ENCODE data around the gene TARM1. TPM values are rescaled to one million over a fixed set of nuclear protein-coding genes. Genes with fewer than 3 reads are reported as not detected.

Gene TARM1
- total and polyA plus RNA-seq, 2 donors, result 0.05 TPM; not detected in 1

DNA sequence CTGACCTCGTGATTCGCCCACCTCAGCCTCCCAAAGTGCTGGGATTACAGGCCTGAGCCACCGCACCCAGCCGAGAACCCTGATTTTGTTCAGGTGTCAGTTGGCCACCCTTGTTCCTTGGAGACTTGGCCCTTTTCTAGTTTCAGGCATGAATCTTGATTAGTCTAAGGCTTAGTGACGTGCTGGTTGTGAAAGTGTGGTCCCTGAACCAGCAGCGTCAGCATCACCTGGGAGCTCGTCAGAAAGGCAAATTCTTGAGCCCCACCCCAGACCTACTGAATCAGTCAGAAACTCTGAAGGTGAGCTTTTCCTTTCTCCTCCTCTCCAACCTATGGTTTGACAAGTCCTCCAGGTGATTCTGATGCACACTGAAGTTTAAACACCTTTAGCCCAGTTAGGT is 54.5 kb downstream of the TARM1 start:
- Histone ChIP-seq H3K4me3 (ENCODE audit: low read length in 2 of 2) (no peak overlapping the region), H3K9me3 (ENCODE audit: control insufficient read depth in 2 of 2, insufficient read depth in 1 of 2, low read length in 1 of 2) (no peaks in the 10 kb centered on the region), H3K27ac (ENCODE audit: low read depth in 1 of 2, low read length in 1 of 2) (no peak overlapping the region), H3K36me3 (ENCODE audit: control insufficient read depth in 2 of 2, insufficient read depth in 2 of 2, low read length in 1 of 2) (no peaks in the 10 kb centered on the region), H3K4me1 (ENCODE audit: control insufficient read depth in 2 of 2, insufficient read depth in 2 of 2, low read length in 2 of 2) (no peaks in the 10 kb centered on the region), H3K27me3 (ENCODE audit: control insufficient read depth in 2 of 2, insufficient read depth in 1 of 2, low read length in 1 of 2) (peaks cover 0 to 5% of the 10 kb centered on the region in 2 donors)
- DNase-seq (ENCODE audit: low read depth in 6 of 9, low spot score in 9 of 9), result no peak
- 88% methylated on average over 7 of the region's 7 CpGs for WGBS

- no peak for DNase-seq (ENCODE audit: low read depth in 6 of 9, low spot score in 9 of 9)
- peaks cover 0 to 5% of the 10 kb centered on the region in 2 donors for H3K27me3 ChIP-seq (ENCODE audit: control insufficient read depth in 2 of 2, insufficient read depth in 1 of 2, low read length in 1 of 2)
- no peaks in the 10 kb centered on the region for H3K36me3 ChIP-seq (ENCODE audit: control insufficient read depth in 2 of 2, insufficient read depth in 2 of 2, low read length in 1 of 2)
- no peaks in the 10 kb centered on the region for H3K9me3 ChIP-seq (ENCODE audit: control insufficient read depth in 2 of 2, insufficient read depth in 1 of 2, low read length in 1 of 2)
- 81% methylated on average over 9 of the region's 9 CpGs for WGBS
- H3K4me1 ChIP-seq (ENCODE audit: control insufficient read depth in 2 of 2, insufficient read depth in 2 of 2, low read length in 2 of 2), result no peaks in the 10 kb centered on the region
- H3K27ac ChIP-seq (ENCODE audit: low read depth in 1 of 2, low read length in 1 of 2), result no peak overlapping the region
- no peak overlapping the region for H3K4me3 ChIP-seq (ENCODE audit: low read length in 2 of 2)
Measured at GRCh38 chr19:54024660-54025059, 56.5 kb downstream of the TARM1 start.

DNA sequence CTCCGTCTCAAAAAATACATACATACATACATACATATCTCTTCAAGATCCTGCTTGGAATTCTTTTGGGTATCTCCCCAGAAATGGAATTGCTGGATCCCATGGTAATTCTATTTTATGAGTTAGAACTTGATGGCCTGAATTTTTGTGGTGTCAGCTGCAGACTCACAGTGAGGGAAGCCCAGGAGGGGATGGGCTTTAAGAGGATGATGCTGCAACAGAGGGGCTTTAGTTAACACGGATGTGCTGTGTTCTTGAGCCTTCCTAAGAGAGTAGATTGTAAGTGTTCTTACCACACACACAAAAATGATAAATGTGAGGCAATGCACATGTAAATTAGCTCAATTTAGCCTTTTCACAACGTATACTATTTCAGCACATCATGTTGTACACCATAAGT is 58.0 kb downstream of the TARM1 start:
- H3K4me1 ChIP-seq (ENCODE audit: control insufficient read depth in 2 of 2, insufficient read depth in 2 of 2, low read length in 2 of 2), result no peaks in the 10 kb centered on the region
- no peak overlapping the region for H3K4me3 ChIP-seq (ENCODE audit: low read length in 2 of 2)
- H3K27me3 ChIP-seq (ENCODE audit: control insufficient read depth in 2 of 2, insufficient read depth in 1 of 2, low read length in 1 of 2), result peaks cover 0 to 5% of the 10 kb centered on the region in 2 donors
- H3K36me3 ChIP-seq (ENCODE audit: control insufficient read depth in 2 of 2, insufficient read depth in 2 of 2, low read length in 1 of 2), result no peaks in the 10 kb centered on the region
- H3K9me3 ChIP-seq (ENCODE audit: control insufficient read depth in 2 of 2, insufficient read depth in 1 of 2, low read length in 1 of 2), result no peaks in the 10 kb centered on the region
- no peak overlapping the region for H3K27ac ChIP-seq (ENCODE audit: low read depth in 1 of 2, low read length in 1 of 2)
- 56% methylated on average over 3 of the region's 3 CpGs for WGBS
- no peak for DNase-seq (ENCODE audit: low read depth in 6 of 9, low spot score in 9 of 9)

DNA sequence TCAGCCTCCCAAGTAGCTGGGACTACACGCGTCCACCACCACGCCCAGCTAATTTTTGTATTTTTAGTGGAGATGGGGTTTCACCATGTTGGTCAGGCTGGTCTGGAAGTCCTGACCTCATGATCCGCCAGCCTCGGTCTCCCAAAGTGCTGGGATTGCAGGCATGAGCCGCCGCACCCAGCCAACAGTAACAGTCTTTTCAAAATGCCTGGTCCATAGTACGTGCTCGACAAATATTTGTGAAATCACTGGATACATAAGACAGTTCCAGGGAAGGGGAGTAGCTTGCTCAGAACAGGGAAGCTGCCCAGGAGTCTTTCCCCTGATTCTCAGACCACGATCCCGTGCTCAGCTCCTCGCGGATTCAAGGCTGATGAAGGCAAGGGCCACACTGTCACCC is 59.2 kb downstream of the TARM1 start:
- H3K4me1 ChIP-seq (ENCODE audit: control insufficient read depth in 2 of 2, insufficient read depth in 2 of 2, low read length in 2 of 2), result no peaks in the 10 kb centered on the region
- H3K4me3 ChIP-seq (ENCODE audit: low read length in 2 of 2), result no peak overlapping the region
- H3K27ac ChIP-seq (ENCODE audit: low read depth in 1 of 2, low read length in 1 of 2), result no peak overlapping the region
- H3K27me3 ChIP-seq (ENCODE audit: control insufficient read depth in 2 of 2, insufficient read depth in 1 of 2, low read length in 1 of 2), result peaks cover 0 to 5% of the 10 kb centered on the region in 2 donors
- no peak for DNase-seq (ENCODE audit: low read depth in 6 of 9, low spot score in 9 of 9)
- H3K36me3 ChIP-seq (ENCODE audit: control insufficient read depth in 2 of 2, insufficient read depth in 2 of 2, low read length in 1 of 2), result no peaks in the 10 kb centered on the region
- WGBS, result 97% methylated on average over 13 of the region's 13 CpGs
- H3K9me3 ChIP-seq (ENCODE audit: control insufficient read depth in 2 of 2, insufficient read depth in 1 of 2, low read length in 1 of 2), result no peaks in the 10 kb centered on the region

- Histone ChIP-seq H3K27me3 (ENCODE audit: control insufficient read depth in 2 of 2, insufficient read depth in 1 of 2, low read length in 1 of 2) (peaks cover 0 to 5% of the 10 kb centered on the region in 2 donors), H3K27ac (ENCODE audit: low read depth in 1 of 2, low read length in 1 of 2) (no peak overlapping the region), H3K9me3 (ENCODE audit: control insufficient read depth in 2 of 2, insufficient read depth in 1 of 2, low read length in 1 of 2) (no peaks in the 10 kb centered on the region), H3K36me3 (ENCODE audit: control insufficient read depth in 2 of 2, insufficient read depth in 2 of 2, low read length in 1 of 2) (no peaks in the 10 kb centered on the region), H3K4me1 (ENCODE audit: control insufficient read depth in 2 of 2, insufficient read depth in 2 of 2, low read length in 2 of 2) (no peaks in the 10 kb centered on the region), H3K4me3 (ENCODE audit: low read length in 2 of 2) (no peak overlapping the region)
- DNase-seq (ENCODE audit: low read depth in 6 of 9, low spot score in 9 of 9), result no peak
- whole genome bisulfite sequencing, result 95% methylated on average over 8 of the region's 8 CpGs
Measured at GRCh38 chr19:54021363-54021762, 59.8 kb downstream of the TARM1 start.

Other genes starting within 250 kb of the TARM1 start
- gene MYADM, start 213.5 kb downstream of the TARM1 start, total RNA-seq, result 4.5 TPM
- 34.4 TPM for gene MYADM, start 213.5 kb downstream of the TARM1 start, polyA plus RNA-seq
- gene PRKCG, start 199.2 kb downstream of the TARM1 start, total RNA-seq, result 1.1 TPM
- 4.5 TPM for gene PRKCG, start 199.2 kb downstream of the TARM1 start, polyA plus RNA-seq
- not detected for gene CACNG7, start 172.1 kb downstream of the TARM1 start, total RNA-seq
- gene CACNG7, start 172.1 kb downstream of the TARM1 start, polyA plus RNA-seq, result 0.05 TPM
- gene CACNG8, start 118.4 kb downstream of the TARM1 start, total RNA-seq, result not detected
- gene CACNG8, start 118.4 kb downstream of the TARM1 start, polyA plus RNA-seq, result 0.05 TPM
- 0.05 TPM for gene CACNG6, start 89.7 kb downstream of the TARM1 start, total RNA-seq
- gene CACNG6, start 89.7 kb downstream of the TARM1 start, polyA plus RNA-seq, result 0.05 TPM
- gene VSTM1, start 17.5 kb downstream of the TARM1 start, total RNA-seq, result 1.1 TPM
- gene VSTM1, start 17.5 kb downstream of the TARM1 start, polyA plus RNA-seq, result 0.37 TPM
- gene OSCAR, start 19.4 kb upstream of the TARM1 start, total RNA-seq, result 0.61 TPM
- 5.5 TPM for gene OSCAR, start 19.4 kb upstream of the TARM1 start, polyA plus RNA-seq
- 215 TPM for gene NDUFA3, start 21.5 kb upstream of the TARM1 start, total RNA-seq
- 190 TPM for gene NDUFA3, start 21.5 kb upstream of the TARM1 start, polyA plus RNA-seq
- 34.9 TPM for gene TFPT, start 34.3 kb upstream of the TARM1 start, total RNA-seq
- 34.3 TPM for gene TFPT, start 34.3 kb upstream of the TARM1 start, polyA plus RNA-seq
- 42.4 TPM for gene PRPF31, start 34.4 kb upstream of the TARM1 start, total RNA-seq
- 62.2 TPM for gene PRPF31, start 34.4 kb upstream of the TARM1 start, polyA plus RNA-seq
- 7.6 TPM for gene CNOT3, start 56.4 kb upstream of the TARM1 start, total RNA-seq
- 27.8 TPM for gene CNOT3, start 56.4 kb upstream of the TARM1 start, polyA plus RNA-seq
- gene LENG1, start 78.4 kb upstream of the TARM1 start, total RNA-seq, result 12.1 TPM
- gene LENG1, start 78.4 kb upstream of the TARM1 start, polyA plus RNA-seq, result 11.9 TPM
- 2.1 TPM for gene TMC4, start 91.8 kb upstream of the TARM1 start, total RNA-seq
- gene TMC4, start 91.8 kb upstream of the TARM1 start, polyA plus RNA-seq, result 15.4 TPM
- gene MBOAT7, start 108.2 kb upstream of the TARM1 start, total RNA-seq, result 8.2 TPM
- gene MBOAT7, start 108.2 kb upstream of the TARM1 start, polyA plus RNA-seq, result 24.6 TPM
- gene TSEN34, start 109.9 kb upstream of the TARM1 start, total RNA-seq, result 24.1 TPM
- 38.8 TPM for gene TSEN34, start 109.9 kb upstream of the TARM1 start, polyA plus RNA-seq
- 2,697 TPM for gene RPS9, start 119.5 kb upstream of the TARM1 start, total RNA-seq
- 3,716 TPM for gene RPS9, start 119.5 kb upstream of the TARM1 start, polyA plus RNA-seq
- 1.1 TPM for gene LILRB3, start 141.6 kb upstream of the TARM1 start, total RNA-seq
- 15.5 TPM for gene LILRB3, start 141.6 kb upstream of the TARM1 start, polyA plus RNA-seq
- gene LILRA6, start 161.4 kb upstream of the TARM1 start, total RNA-seq, result 0.61 TPM
- 3.9 TPM for gene LILRA6, start 161.4 kb upstream of the TARM1 start, polyA plus RNA-seq
- gene LILRB5, start 175.9 kb upstream of the TARM1 start, total RNA-seq, result 1.3 TPM
- 8.3 TPM for gene LILRB5, start 175.9 kb upstream of the TARM1 start, polyA plus RNA-seq
- gene LILRB2, start 199.7 kb upstream of the TARM1 start, total RNA-seq, result 0.90 TPM
- gene LILRB2, start 199.7 kb upstream of the TARM1 start, polyA plus RNA-seq, result 7.3 TPM
- gene LILRA5, start 231.8 kb upstream of the TARM1 start, total RNA-seq, result 1.5 TPM
- gene LILRA5, start 231.8 kb upstream of the TARM1 start, polyA plus RNA-seq, result 9.2 TPM